Neural progenitor cell (in vitro differentiated cells): ENCODE measurements around the gene ADAM10.

ENCODE experiments used
- EZH2phosphoT487 ChIP-seq: fragments of 200-600 bp; sonication (generic); IDR thresholded peaks from 2 replicates; pipeline ENCODE4 v1.6.1; 2017; ENCODE audit warnings: antibody characterized with exemption
- TF ChIP-seq, protein P1 (sequence below): fragments of 200-600 bp; sonication (generic); IDR thresholded peaks from 2 replicates; pipeline ENCODE4 v1.5.1; 2017; ENCODE audit warnings: antibody characterized with exemption, mild to moderate bottlenecking

DNA sequence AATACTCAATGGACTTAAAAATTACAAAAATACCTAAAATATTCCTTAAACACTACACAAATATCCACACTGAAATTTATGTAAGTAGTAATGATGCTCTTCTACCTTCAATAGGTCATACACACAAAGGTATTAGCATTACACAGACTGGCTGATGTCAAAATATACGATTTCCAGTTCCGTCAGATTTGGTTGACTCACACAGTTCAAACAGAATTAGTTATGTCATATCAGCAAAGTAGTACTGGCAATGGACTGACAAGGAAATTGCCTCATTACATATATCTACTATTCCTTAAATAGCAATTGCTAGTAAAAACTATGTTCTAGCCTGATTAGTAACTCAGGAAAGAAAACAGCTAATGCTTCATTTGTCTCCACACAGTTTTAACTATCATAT, 70.8 kb downstream of the ADAM10 start:
- TF ChIP-seq, protein P1, sequence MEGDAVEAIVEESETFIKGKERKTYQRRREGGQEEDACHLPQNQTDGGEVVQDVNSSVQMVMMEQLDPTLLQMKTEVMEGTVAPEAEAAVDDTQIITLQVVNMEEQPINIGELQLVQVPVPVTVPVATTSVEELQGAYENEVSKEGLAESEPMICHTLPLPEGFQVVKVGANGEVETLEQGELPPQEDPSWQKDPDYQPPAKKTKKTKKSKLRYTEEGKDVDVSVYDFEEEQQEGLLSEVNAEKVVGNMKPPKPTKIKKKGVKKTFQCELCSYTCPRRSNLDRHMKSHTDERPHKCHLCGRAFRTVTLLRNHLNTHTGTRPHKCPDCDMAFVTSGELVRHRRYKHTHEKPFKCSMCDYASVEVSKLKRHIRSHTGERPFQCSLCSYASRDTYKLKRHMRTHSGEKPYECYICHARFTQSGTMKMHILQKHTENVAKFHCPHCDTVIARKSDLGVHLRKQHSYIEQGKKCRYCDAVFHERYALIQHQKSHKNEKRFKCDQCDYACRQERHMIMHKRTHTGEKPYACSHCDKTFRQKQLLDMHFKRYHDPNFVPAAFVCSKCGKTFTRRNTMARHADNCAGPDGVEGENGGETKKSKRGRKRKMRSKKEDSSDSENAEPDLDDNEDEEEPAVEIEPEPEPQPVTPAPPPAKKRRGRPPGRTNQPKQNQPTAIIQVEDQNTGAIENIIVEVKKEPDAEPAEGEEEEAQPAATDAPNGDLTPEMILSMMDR, result no peak
- TF ChIP-seq EZH2phosphoT487, result no peak
